ENCODE results near the gene CLCN5. TPM values are rescaled to one million over a fixed set of nuclear protein-coding genes. Genes with fewer than 3 reads are reported as not detected.

Gene CLCN5
- total RNA-seq, 1 donor from 2014 or later, result 4.2 TPM

- no peak for DNase-seq
- no peaks in the 10 kb centered on the region for H3K27me3 Mint-ChIP-seq
- TF ChIP-seq, protein P1, sequence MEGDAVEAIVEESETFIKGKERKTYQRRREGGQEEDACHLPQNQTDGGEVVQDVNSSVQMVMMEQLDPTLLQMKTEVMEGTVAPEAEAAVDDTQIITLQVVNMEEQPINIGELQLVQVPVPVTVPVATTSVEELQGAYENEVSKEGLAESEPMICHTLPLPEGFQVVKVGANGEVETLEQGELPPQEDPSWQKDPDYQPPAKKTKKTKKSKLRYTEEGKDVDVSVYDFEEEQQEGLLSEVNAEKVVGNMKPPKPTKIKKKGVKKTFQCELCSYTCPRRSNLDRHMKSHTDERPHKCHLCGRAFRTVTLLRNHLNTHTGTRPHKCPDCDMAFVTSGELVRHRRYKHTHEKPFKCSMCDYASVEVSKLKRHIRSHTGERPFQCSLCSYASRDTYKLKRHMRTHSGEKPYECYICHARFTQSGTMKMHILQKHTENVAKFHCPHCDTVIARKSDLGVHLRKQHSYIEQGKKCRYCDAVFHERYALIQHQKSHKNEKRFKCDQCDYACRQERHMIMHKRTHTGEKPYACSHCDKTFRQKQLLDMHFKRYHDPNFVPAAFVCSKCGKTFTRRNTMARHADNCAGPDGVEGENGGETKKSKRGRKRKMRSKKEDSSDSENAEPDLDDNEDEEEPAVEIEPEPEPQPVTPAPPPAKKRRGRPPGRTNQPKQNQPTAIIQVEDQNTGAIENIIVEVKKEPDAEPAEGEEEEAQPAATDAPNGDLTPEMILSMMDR (IDR thresholded peaks at IDR 0.05), result no peak
- no peak overlapping the region for H3K27ac Mint-ChIP-seq
- no peak overlapping the region for H3K4me3 Mint-ChIP-seq
- intact Hi-C loops (cut with micrococcal nuclease), result no loop called here
- H3K36me3 Mint-ChIP-seq (ENCODE audit: low read depth), result peaks cover 2% of the 10 kb centered on the region
- H3K4me1 Mint-ChIP-seq, result no peaks in the 10 kb centered on the region
- no peaks in the 10 kb centered on the region for H3K9me3 Mint-ChIP-seq
- ChIA-PET CTCF (no interaction called here), POLR2A (no interaction called here)
- ATAC-seq (ENCODE audit: low read depth), result no peak
These were observed 144.0 kb downstream of the CLCN5 start for GRCh38 chrX:50066318-50066937.

- intact Hi-C loops (cut with micrococcal nuclease), result no loop called here
- Mint-ChIP-seq H3K27ac (no peak overlapping the region), H3K9me3 (no peaks in the 10 kb centered on the region), H3K4me1 (peaks cover 8% of the 10 kb centered on the region), H3K36me3 (ENCODE audit: low read depth) (peaks cover 2% of the 10 kb centered on the region), H3K27me3 (no peaks in the 10 kb centered on the region), H3K4me3 (no peak overlapping the region)
- ATAC-seq (ENCODE audit: low read depth) (no peak), DNase-seq (no peak)
- ChIA-PET POLR2A (no interaction called here), CTCF (no interaction called here)
- TF ChIP-seq, protein P1 (IDR thresholded peaks at IDR 0.05), result no peak
These were observed 145.3 kb downstream of the CLCN5 start for GRCh38 chrX:50067435-50068284.

- H3K36me3 Mint-ChIP-seq (ENCODE audit: low read depth), result peaks cover 2% of the 10 kb centered on the region
- no peaks in the 10 kb centered on the region for H3K9me3 Mint-ChIP-seq
- peaks cover 11% of the 10 kb centered on the region for H3K4me1 Mint-ChIP-seq
- DNase-seq (no peak), ATAC-seq (ENCODE audit: low read depth) (no peak)
- no peak overlapping the region for H3K27ac Mint-ChIP-seq
- H3K27me3 Mint-ChIP-seq, result no peaks in the 10 kb centered on the region
- intact Hi-C loops (cut with micrococcal nuclease), result no loop called here
- no peak overlapping the region for H3K4me3 Mint-ChIP-seq
- CTCF ChIA-PET, result no interaction called here
- POLR2A ChIA-PET, result no interaction called here
- TF ChIP-seq, protein P1 (IDR thresholded peaks at IDR 0.05), result no peak
These were observed 145.8 kb downstream of the CLCN5 start for GRCh38 chrX:50068285-50068563.

- ATAC-seq (ENCODE audit: low read depth) (no peak), DNase-seq (no peak)
- Mint-ChIP-seq H3K4me3 (no peak overlapping the region), H3K9me3 (no peaks in the 10 kb centered on the region), H3K27ac (no peak overlapping the region), H3K4me1 (peaks cover 11% of the 10 kb centered on the region), H3K27me3 (no peaks in the 10 kb centered on the region), H3K36me3 (ENCODE audit: low read depth) (peaks cover 2% of the 10 kb centered on the region)
- POLR2A ChIA-PET, result no interaction called here
- CTCF ChIA-PET, result no interaction called here
- TF ChIP-seq, protein P1 (IDR thresholded peaks at IDR 0.05), result no peak
- intact Hi-C loops (cut with micrococcal nuclease), result no loop called here
These were observed 146.5 kb downstream of the CLCN5 start for GRCh38 chrX:50068893-50069292.

DNA sequence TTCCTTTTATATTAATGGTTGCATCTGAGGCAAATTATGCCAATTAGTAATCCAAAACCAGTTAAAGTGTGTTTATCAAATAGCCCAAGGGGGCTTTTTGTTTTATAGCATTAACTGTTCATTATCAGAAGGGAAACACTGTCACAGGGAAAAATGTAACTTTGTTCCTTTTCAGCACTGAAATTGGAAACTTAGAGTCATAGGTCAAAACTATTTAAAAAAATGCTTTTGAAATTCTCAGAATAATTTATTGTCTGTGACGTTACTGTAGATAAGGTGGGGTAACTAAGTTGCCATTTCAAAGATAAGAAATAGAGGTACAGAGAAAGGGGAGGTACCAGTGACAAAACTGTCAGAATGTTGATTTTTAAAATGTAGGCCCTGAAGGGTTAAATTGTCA, 149.1 kb downstream of the CLCN5 start:
- H3K4me3 Mint-ChIP-seq, result no peak overlapping the region
- peaks cover 2% of the 10 kb centered on the region for H3K36me3 Mint-ChIP-seq (ENCODE audit: low read depth)
- ChIA-PET CTCF (no interaction called here), POLR2A (interaction anchor here (0.6 kb wide), 1 partner anchor 73 kb away, joined by 4 read pairs; no protein-coding TSS in a partner anchor)
- intact Hi-C loops (cut with micrococcal nuclease), result no loop called here
- TF ChIP-seq, protein P1 (IDR thresholded peaks at IDR 0.05), result no peak
- H3K27ac Mint-ChIP-seq, result no peak overlapping the region
- peaks cover 23% of the 10 kb centered on the region for H3K4me1 Mint-ChIP-seq
- no peak for ATAC-seq (ENCODE audit: low read depth)
- H3K9me3 Mint-ChIP-seq, result no peaks in the 10 kb centered on the region
- no peak for DNase-seq
- no peaks in the 10 kb centered on the region for H3K27me3 Mint-ChIP-seq

All from activated B cell treated with CpG ODN at 0.5 μM for 24 hours (primary cell).